Measurements from ENCODE around the gene UNG.

DNA sequence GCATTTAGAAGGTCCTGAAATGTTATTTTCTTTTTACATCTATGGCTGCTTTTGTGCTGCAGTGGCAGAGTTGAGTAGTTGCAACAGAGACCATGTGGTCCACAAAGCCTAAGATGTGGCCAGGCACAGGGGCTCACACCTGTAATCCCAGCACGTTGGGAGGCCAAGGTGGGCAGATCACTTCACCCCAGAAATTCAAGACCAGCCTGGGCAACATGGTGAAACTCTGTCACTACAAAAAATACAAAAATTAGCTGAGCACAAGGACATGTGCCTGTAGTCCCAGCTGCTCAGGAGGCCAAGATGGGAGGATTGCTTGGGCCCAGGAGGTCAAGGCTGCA is 31.6 kb upstream of the UNG start:
- no peak for TF ChIP-seq HMG20A (CRISPR knock-in tag; conservative IDR thresholded peaks at IDR 0.05)
- TF ChIP-seq CHD1 (IDR thresholded peaks at IDR 0.05; ENCODE audit: low read length), result no peak
- TF ChIP-seq, protein P1, sequence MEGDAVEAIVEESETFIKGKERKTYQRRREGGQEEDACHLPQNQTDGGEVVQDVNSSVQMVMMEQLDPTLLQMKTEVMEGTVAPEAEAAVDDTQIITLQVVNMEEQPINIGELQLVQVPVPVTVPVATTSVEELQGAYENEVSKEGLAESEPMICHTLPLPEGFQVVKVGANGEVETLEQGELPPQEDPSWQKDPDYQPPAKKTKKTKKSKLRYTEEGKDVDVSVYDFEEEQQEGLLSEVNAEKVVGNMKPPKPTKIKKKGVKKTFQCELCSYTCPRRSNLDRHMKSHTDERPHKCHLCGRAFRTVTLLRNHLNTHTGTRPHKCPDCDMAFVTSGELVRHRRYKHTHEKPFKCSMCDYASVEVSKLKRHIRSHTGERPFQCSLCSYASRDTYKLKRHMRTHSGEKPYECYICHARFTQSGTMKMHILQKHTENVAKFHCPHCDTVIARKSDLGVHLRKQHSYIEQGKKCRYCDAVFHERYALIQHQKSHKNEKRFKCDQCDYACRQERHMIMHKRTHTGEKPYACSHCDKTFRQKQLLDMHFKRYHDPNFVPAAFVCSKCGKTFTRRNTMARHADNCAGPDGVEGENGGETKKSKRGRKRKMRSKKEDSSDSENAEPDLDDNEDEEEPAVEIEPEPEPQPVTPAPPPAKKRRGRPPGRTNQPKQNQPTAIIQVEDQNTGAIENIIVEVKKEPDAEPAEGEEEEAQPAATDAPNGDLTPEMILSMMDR (IDR thresholded peaks at IDR 0.05 in 2 of 3, conservative IDR thresholded peaks at IDR 0.05 in 1 of 3; ENCODE audit: insufficient read depth in 2 of 3, low read depth in 1 of 3, low read length in 3 of 3), result no peak
- TF ChIP-seq RCOR1 (IDR thresholded peaks at IDR 0.05; ENCODE audit: borderline replicate concordance in 1 of 2, low read depth in 2 of 2, low read length in 2 of 2), result no peak
- TF ChIP-seq TCF7L2 (IDR thresholded peaks at IDR 0.05; ENCODE audit: low read depth, low read length), result no peak
- no peak for TF ChIP-seq ZNF445 (CRISPR knock-in tag; IDR thresholded peaks at IDR 0.05; ENCODE audit: low read depth)
- no peak for TF ChIP-seq BRCA1 (IDR thresholded peaks at IDR 0.05)
- no peak for TF ChIP-seq BRCA1 (CRISPR knock-in tag; IDR thresholded peaks at IDR 0.05)
- no peak for TF ChIP-seq CAMTA2 (CRISPR knock-in tag; conservative IDR thresholded peaks at IDR 0.05)

Data from K562 (cell line).